ENCODE data around the gene FLRT2. TPM values are rescaled to one million over a fixed set of nuclear protein-coding genes. Genes with fewer than 3 reads are reported as not detected.

Gene FLRT2
- total and polyA plus RNA-seq, 10 of the 15 experiments (the other 5 are each of a cell fraction or from before 2014, with no cell fraction given), result 0.03 to 0.13 TPM; not detected in 8

DNA sequence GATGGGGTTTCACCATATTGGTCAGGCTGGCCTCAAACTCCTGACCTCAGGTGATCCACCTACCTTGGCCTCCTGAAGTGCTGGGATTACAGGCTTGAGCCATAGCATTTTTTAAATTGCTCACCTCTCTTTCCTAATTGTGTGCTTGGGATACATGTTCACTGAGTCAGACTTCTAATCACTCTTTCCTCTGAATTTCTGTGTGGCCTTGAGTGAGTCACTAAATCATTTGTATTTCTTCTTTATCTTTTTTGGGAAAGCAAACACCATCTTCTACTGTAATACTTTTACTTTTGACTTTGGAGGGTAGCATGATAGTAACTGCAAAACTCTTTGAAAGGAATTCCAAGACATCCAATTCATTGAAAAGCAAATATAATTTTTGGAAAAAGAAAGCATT, 60.8 kb downstream of the FLRT2 start (continued):
- TF ChIP-seq, protein P1, sequence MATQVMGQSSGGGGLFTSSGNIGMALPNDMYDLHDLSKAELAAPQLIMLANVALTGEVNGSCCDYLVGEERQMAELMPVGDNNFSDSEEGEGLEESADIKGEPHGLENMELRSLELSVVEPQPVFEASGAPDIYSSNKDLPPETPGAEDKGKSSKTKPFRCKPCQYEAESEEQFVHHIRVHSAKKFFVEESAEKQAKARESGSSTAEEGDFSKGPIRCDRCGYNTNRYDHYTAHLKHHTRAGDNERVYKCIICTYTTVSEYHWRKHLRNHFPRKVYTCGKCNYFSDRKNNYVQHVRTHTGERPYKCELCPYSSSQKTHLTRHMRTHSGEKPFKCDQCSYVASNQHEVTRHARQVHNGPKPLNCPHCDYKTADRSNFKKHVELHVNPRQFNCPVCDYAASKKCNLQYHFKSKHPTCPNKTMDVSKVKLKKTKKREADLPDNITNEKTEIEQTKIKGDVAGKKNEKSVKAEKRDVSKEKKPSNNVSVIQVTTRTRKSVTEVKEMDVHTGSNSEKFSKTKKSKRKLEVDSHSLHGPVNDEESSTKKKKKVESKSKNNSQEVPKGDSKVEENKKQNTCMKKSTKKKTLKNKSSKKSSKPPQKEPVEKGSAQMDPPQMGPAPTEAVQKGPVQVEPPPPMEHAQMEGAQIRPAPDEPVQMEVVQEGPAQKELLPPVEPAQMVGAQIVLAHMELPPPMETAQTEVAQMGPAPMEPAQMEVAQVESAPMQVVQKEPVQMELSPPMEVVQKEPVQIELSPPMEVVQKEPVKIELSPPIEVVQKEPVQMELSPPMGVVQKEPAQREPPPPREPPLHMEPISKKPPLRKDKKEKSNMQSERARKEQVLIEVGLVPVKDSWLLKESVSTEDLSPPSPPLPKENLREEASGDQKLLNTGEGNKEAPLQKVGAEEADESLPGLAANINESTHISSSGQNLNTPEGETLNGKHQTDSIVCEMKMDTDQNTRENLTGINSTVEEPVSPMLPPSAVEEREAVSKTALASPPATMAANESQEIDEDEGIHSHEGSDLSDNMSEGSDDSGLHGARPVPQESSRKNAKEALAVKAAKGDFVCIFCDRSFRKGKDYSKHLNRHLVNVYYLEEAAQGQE (IDR thresholded peaks at IDR 0.05; ENCODE audit: low read depth, low read length), result no peak

DNA sequence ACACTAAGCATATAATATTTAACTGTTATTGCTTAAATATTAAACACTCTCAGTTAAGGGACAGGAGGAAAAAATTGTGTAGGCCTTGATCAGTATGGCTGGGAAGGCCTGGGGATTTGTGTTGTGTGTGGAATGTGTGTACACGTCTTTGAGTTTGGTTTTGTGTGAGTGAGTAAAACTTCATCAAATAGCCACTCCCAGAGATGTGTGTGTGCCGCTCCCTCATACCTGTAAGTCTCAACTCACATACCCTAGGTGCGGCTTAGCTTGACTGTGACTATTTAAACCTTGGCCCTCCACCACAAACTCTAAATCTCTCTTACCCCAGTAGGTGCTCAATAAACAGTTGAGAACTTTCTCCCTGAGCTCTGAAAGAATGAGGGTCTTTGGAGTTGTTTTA, 64.3 kb downstream of the FLRT2 start:
- Histone ChIP-seq H4K20me1 (ENCODE audit: control insufficient read depth, insufficient read depth) (no peaks in the 10 kb centered on the region), H3K9ac (ENCODE audit: control insufficient read depth, insufficient read depth, low read length) (no peak overlapping the region), H3K79me2 (ENCODE audit: control insufficient read depth, insufficient read depth, low read length) (no peaks in the 10 kb centered on the region), H3K27me3 (replicated peaks in 1 of 2; ENCODE audit: control insufficient read depth in 2 of 2, insufficient read depth in 2 of 2, low read length in 1 of 2) (no peaks in the 10 kb centered on the region), H3K27ac (ENCODE audit: control insufficient read depth, insufficient read depth) (no peak overlapping the region), H3K4me3 (no peak overlapping the region), H2AFZ (ENCODE audit: control insufficient read depth, low read depth, low read length) (no peak overlapping the region), H3K9me3 (replicated peaks; ENCODE audit: control insufficient read depth, insufficient read depth, low read length) (no peaks in the 10 kb centered on the region), H3K4me1 (ENCODE audit: control insufficient read depth, insufficient read depth, low read length) (no peaks in the 10 kb centered on the region), H3K4me2 (ENCODE audit: control insufficient read depth, insufficient read depth) (no peak overlapping the region), H3K36me3 (ENCODE audit: control insufficient read depth in 2 of 2, insufficient read depth in 2 of 2, low read length in 1 of 2) (no peaks in the 10 kb centered on the region)
- ChIA-PET CTCF (no interaction called here), POLR2A (no interaction called here), RAD21 (ENCODE audit: unreplicated experiment) (no interaction called here), SMC1A (ENCODE audit: uncharacterized antibody, unreplicated experiment) (no interaction called here)
- no TSS peak for BruUV-seq (replicated peaks)
- TF ChIP-seq CHD2 (IDR thresholded peaks at IDR 0.05; ENCODE audit: borderline replicate concordance, low read depth, low read length) (no peak), PAX5 (IDR thresholded peaks at IDR 0.05; ENCODE audit: borderline replicate concordance, low read depth, low read length) (no peak)
- TF ChIP-seq, protein P2, sequence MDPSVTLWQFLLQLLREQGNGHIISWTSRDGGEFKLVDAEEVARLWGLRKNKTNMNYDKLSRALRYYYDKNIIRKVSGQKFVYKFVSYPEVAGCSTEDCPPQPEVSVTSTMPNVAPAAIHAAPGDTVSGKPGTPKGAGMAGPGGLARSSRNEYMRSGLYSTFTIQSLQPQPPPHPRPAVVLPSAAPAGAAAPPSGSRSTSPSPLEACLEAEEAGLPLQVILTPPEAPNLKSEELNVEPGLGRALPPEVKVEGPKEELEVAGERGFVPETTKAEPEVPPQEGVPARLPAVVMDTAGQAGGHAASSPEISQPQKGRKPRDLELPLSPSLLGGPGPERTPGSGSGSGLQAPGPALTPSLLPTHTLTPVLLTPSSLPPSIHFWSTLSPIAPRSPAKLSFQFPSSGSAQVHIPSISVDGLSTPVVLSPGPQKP (IDR thresholded peaks at IDR 0.05; ENCODE audit: low read depth, low read length), result no peak
- TF ChIP-seq, protein P3, sequence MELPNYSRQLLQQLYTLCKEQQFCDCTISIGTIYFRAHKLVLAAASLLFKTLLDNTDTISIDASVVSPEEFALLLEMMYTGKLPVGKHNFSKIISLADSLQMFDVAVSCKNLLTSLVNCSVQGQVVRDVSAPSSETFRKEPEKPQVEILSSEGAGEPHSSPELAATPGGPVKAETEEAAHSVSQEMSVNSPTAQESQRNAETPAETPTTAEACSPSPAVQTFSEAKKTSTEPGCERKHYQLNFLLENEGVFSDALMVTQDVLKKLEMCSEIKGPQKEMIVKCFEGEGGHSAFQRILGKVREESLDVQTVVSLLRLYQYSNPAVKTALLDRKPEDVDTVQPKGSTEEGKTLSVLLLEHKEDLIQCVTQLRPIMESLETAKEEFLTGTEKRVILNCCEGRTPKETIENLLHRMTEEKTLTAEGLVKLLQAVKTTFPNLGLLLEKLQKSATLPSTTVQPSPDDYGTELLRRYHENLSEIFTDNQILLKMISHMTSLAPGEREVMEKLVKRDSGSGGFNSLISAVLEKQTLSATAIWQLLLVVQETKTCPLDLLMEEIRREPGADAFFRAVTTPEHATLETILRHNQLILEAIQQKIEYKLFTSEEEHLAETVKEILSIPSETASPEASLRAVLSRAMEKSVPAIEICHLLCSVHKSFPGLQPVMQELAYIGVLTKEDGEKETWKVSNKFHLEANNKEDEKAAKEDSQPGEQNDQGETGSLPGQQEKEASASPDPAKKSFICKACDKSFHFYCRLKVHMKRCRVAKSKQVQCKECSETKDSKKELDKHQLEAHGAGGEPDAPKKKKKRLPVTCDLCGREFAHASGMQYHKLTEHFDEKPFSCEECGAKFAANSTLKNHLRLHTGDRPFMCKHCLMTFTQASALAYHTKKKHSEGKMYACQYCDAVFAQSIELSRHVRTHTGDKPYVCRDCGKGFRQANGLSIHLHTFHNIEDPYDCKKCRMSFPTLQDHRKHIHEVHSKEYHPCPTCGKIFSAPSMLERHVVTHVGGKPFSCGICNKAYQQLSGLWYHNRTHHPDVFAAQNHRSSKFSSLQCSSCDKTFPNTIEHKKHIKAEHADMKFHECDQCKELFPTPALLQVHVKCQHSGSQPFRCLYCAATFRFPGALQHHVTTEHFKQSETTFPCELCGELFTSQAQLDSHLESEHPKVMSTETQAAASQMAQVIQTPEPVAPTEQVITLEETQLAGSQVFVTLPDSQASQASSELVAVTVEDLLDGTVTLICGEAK (IDR thresholded peaks at IDR 0.05; ENCODE audit: borderline replicate concordance), result no peak
- no peak for DNase-seq (ENCODE audit: low read depth, low spot score)
- in situ Hi-C loops (cut with MboI), result no loop called here
- ATAC-seq, result no peak
- FAIRE-seq, result no peak
- intact Hi-C loops (cut with micrococcal nuclease; ENCODE audit: unreplicated experiment), result no loop called here
- 31% methylated on average over 3 of the region's 3 CpGs for WGBS (ENCODE audit: insufficient coverage, insufficient replicate concordance, low lambda C conversion rate, missing lambda C conversion rate)

All from GM12878 (cell line).